GM12878 (cell line): Measurements from ENCODE around the gene CNDP1. TPM values are rescaled to one million over a fixed set of nuclear protein-coding genes. Genes with fewer than 3 reads are reported as not detected.

Experiments used
- IKZF1 ChIP-seq: fragments of 450-650 bp; conservative IDR thresholded peaks from 2 replicates; pipeline ENCODE4 v1.6.1; 2017; ENCODE audit warnings: antibody characterized with exemption, mild to moderate bottlenecking
- JUNB ChIP-seq: IDR thresholded peaks from 2 replicates; pipeline ENCODE4 v1.6.1; 2016; ENCODE audit warnings: antibody characterized with exemption, mild to moderate bottlenecking
- NFIC ChIP-seq: IDR thresholded peaks from 2 replicates; pipeline ENCODE4 v1.6.1; 2012; ENCODE audit warnings: low read depth, mild to moderate bottlenecking, inconsistent platforms, low read length, moderate library complexity
- NKRF ChIP-seq: fragments of 450-650 bp; conservative IDR thresholded peaks from 2 replicates; pipeline ENCODE4 v1.6.1; 2017; ENCODE audit warnings: mild to moderate bottlenecking, moderate library complexity
- PAX8 ChIP-seq: fragments of 450-650 bp; IDR thresholded peaks from 2 replicates; pipeline ENCODE4 v1.6.1; 2017; ENCODE audit warnings: mild to moderate bottlenecking, moderate library complexity
- RFX5 ChIP-seq: IDR thresholded peaks from 2 replicates; pipeline ENCODE4 v1.6.1; 2011; ENCODE audit warnings: low read depth, low read length, improper control_type of control experiment
- SIX5 ChIP-seq: IDR thresholded peaks from 2 replicates; pipeline ENCODE4 v1.6.1; 2011; ENCODE audit warnings: mild to moderate bottlenecking, low read depth, low read length, moderate library complexity; ENCODE audit not compliant: severe bottlenecking
- TAF1 ChIP-seq: IDR thresholded peaks from 2 replicates; pipeline ENCODE4 v1.6.1; 2011; ENCODE audit warnings: mild to moderate bottlenecking, low read depth, low read length, borderline replicate concordance
- ZNF217 ChIP-seq: fragments of 450-650 bp; IDR thresholded peaks from 2 replicates; pipeline ENCODE4 v1.6.1; 2017; ENCODE audit warnings: antibody characterized with exemption, mild to moderate bottlenecking
- polyA plus RNA-seq, 11 experiments: library from polyadenylated mRNA; depleted of rRNA in 4 of 11; unstranded in 6 of 11; stranded (reverse) in 5 of 11; fragments of >200 nt; fragmentation: Nextera tagmentation in 4 of 11; fragmentation: Illumina TruSeq in 1 of 11; extraction: Ambion mirVana in 4 of 11; extraction: Trizol in 1 of 11; gene quantifications; 1 replicate in 1 of 11; 2 replicates in 10 of 11; pipeline versions ENCODE4 v1.2.1 to v1.2.3, GENCODE V29; 2011 to 2016; ENCODE audit warnings: inconsistent platforms in 2 of 11, missing spikeins in 2 of 11, low read depth in 1 of 11
- total RNA-seq, 4 experiments: library from RNA; depleted of rRNA in 3 of 4; stranded (reverse); fragments of >200 nt in 3 of 4; fragmentation: Illumina TruSeq in 1 of 4; extraction: Trizol in 1 of 4; gene quantifications; 2 replicates each; pipeline versions ENCODE4 v1.2.1 to v1.2.3, GENCODE V29; 2013 to 2021
- TF ChIP-seq, protein P1 (sequence below): fragments of 150-350 bp; IDR thresholded peaks from 2 replicates; pipeline ENCODE4 v1.6.1; 2016; ENCODE audit warnings: low read depth, low read length

CNDP1 gene
- total and polyA plus RNA-seq, 10 of the 15 experiments (the other 5 are each of a cell fraction or from before 2014, with no cell fraction given) = 0.04 to 0.05 TPM; not detected in 8

GRCh38 chr18:74595431-74595830 lies 61.1 kb downstream of the CNDP1 start (continued):
- TF ChIP-seq, protein P1, sequence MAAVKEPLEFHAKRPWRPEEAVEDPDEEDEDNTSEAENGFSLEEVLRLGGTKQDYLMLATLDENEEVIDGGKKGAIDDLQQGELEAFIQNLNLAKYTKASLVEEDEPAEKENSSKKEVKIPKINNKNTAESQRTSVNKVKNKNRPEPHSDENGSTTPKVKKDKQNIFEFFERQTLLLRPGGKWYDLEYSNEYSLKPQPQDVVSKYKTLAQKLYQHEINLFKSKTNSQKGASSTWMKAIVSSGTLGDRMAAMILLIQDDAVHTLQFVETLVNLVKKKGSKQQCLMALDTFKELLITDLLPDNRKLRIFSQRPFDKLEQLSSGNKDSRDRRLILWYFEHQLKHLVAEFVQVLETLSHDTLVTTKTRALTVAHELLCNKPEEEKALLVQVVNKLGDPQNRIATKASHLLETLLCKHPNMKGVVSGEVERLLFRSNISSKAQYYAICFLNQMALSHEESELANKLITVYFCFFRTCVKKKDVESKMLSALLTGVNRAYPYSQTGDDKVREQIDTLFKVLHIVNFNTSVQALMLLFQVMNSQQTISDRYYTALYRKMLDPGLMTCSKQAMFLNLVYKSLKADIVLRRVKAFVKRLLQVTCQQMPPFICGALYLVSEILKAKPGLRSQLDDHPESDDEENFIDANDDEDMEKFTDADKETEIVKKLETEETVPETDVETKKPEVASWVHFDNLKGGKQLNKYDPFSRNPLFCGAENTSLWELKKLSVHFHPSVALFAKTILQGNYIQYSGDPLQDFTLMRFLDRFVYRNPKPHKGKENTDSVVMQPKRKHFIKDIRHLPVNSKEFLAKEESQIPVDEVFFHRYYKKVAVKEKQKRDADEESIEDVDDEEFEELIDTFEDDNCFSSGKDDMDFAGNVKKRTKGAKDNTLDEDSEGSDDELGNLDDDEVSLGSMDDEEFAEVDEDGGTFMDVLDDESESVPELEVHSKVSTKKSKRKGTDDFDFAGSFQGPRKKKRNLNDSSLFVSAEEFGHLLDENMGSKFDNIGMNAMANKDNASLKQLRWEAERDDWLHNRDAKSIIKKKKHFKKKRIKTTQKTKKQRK = no peak
- TF ChIP-seq ZNF217 = no peak
- TF ChIP-seq SIX5 = no peak
- no peak for TF ChIP-seq RFX5
- no peak for TF ChIP-seq PAX8
- no peak for TF ChIP-seq NKRF
- TF ChIP-seq NFIC = 0 out of 2 replicates have a peak, but pooled peaks have one; percentile 38
- TF ChIP-seq IKZF1 = no peak
- TF ChIP-seq JUNB = peak; percentile 70
- TF ChIP-seq TAF1 = no peak
